Subcutaneous adipose tissue (tissue), 4 donors: ENCODE measurements around the gene CBFA2T2. TPM values are rescaled to one million over a fixed set of nuclear protein-coding genes. Genes with fewer than 3 reads are reported as not detected.

Experiments
- CTCF ChIP-seq: fragments of 450-650 bp; IDR thresholded peaks from one replicate; pipeline ENCODE4 v1.5.1; 2016; ENCODE audit warnings: low read depth, mild to moderate bottlenecking, control low read depth, antibody characterized with exemption, moderate library complexity
- total RNA-seq, 4 donors: library from RNA; depleted of rRNA; stranded (reverse); fragments of >200 nt; gene quantifications; one replicate each; pipeline ENCODE4 v1.1.0, GENCODE V29; 2016

CBFA2T2 gene
- total RNA-seq, 4 donors from 2014 or later = 8.5 to 13.4 (median 10.0) TPM

- TF ChIP-seq CTCF = no peak
Observed at GRCh38 chr20:33515569-33516216, 25.8 kb downstream of the CBFA2T2 start.

- TF ChIP-seq CTCF = no peak
Observed at GRCh38 chr20:33516882-33517281, 27.0 kb downstream of the CBFA2T2 start.

- TF ChIP-seq CTCF = no peak
Observed at GRCh38 chr20:33518071-33518470, 28.2 kb downstream of the CBFA2T2 start.

- TF ChIP-seq CTCF = no peak
Observed at GRCh38 chr20:33521461-33521860, 31.6 kb downstream of the CBFA2T2 start.

- no peak for TF ChIP-seq CTCF
Observed at GRCh38 chr20:33522256-33522820, 32.4 kb downstream of the CBFA2T2 start.

- no peak for TF ChIP-seq CTCF
Observed at GRCh38 chr20:33524261-33524660, 34.4 kb downstream of the CBFA2T2 start.

- TF ChIP-seq CTCF = no peak
Observed at GRCh38 chr20:33526769-33527168, 36.9 kb downstream of the CBFA2T2 start.
